ENCODE results near the gene HIF1A. TPM values are rescaled to one million over a fixed set of nuclear protein-coding genes. Genes with fewer than 3 reads are reported as not detected.

HIF1A gene
- total RNA-seq, 1 donor from 2014 or later, result 299 TPM

DNA sequence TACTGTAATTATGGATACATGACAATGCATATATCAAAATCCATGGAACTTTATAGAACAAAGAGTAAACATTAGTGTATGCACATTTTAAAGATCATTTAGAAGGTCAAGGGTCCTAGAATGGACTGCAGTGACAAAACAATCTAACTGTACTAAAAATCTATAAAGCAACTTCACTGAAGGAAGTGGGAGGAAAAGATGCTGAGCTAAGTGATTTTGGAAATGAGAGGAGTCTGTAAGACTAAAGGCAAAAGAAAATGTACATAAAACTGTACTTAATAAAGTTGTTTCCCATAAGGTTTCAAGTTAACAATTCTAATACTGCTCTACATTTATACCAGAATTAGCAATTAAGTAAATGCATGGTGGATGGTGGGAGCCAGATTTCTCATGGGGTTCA, 46.9 kb upstream of the HIF1A start:
- no peak for TF ChIP-seq EZH2phosphoT487 (IDR thresholded peaks at IDR 0.05)
- TF ChIP-seq, protein P1, sequence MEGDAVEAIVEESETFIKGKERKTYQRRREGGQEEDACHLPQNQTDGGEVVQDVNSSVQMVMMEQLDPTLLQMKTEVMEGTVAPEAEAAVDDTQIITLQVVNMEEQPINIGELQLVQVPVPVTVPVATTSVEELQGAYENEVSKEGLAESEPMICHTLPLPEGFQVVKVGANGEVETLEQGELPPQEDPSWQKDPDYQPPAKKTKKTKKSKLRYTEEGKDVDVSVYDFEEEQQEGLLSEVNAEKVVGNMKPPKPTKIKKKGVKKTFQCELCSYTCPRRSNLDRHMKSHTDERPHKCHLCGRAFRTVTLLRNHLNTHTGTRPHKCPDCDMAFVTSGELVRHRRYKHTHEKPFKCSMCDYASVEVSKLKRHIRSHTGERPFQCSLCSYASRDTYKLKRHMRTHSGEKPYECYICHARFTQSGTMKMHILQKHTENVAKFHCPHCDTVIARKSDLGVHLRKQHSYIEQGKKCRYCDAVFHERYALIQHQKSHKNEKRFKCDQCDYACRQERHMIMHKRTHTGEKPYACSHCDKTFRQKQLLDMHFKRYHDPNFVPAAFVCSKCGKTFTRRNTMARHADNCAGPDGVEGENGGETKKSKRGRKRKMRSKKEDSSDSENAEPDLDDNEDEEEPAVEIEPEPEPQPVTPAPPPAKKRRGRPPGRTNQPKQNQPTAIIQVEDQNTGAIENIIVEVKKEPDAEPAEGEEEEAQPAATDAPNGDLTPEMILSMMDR (IDR thresholded peaks at IDR 0.05), result no peak
- no peak for TF ChIP-seq EZH2 (IDR thresholded peaks at IDR 0.05)

DNA sequence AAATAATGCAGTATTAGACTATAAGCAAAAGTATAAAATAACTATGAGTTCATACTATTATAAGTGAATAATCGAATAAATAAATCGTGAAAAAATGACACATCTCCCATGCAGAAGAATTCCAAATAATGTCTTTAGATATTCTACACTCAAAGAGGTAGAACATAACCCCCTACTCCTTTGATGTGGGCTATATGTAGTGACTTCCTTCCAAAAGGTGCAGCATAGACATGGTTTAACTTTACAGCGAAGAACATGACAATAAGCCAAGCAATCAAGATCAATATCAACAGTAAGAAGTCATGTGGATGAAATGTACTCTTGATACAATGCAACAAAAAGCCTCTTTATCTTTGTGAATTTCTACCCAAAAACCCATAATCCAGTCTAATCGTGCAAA, 46.0 kb upstream of the HIF1A start:
- H3K4me1 ChIP-seq, result peaks cover 8% of the 10 kb centered on the region
- H3K4me3 ChIP-seq, result no peak overlapping the region
- H3K36me3 Mint-ChIP-seq, result no peaks in the 10 kb centered on the region
- no peaks in the 10 kb centered on the region for H3F3A ChIP-seq (ENCODE audit: low read depth)
- no peaks in the 10 kb centered on the region for H3K9me3 ChIP-seq (ENCODE audit: low read depth)
- H3K27me3 Mint-ChIP-seq (ENCODE audit: insufficient read depth, low read depth), result no peaks in the 10 kb centered on the region
- no peaks in the 10 kb centered on the region for H4K20me1 ChIP-seq (ENCODE audit: low read depth)
- H3K9ac ChIP-seq, result no peak overlapping the region
- no peak overlapping the region for H3K27ac Mint-ChIP-seq
- H3K4me3 Mint-ChIP-seq, result no peak overlapping the region
- H3K9me3 Mint-ChIP-seq, result no peaks in the 10 kb centered on the region
- H2AFZ ChIP-seq (replicated peaks), result no peak overlapping the region
- no peak for DNase-seq (ENCODE audit: low spot score)
- peaks cover 12% of the 10 kb centered on the region for H3K4me1 Mint-ChIP-seq
- H3K27ac ChIP-seq, result no peak overlapping the region
- H3K36me3 ChIP-seq, result no peaks in the 10 kb centered on the region
- no peak overlapping the region for H3K4me2 ChIP-seq
- no peaks in the 10 kb centered on the region for H3K27me3 ChIP-seq
- no peaks in the 10 kb centered on the region for H3K79me2 ChIP-seq (ENCODE audit: low read depth)
- TF ChIP-seq EZH2phosphoT487 (IDR thresholded peaks at IDR 0.05) (no peak), EZH2 (IDR thresholded peaks at IDR 0.05) (no peak)
- TF ChIP-seq, protein P1 (IDR thresholded peaks at IDR 0.05), result no peak

More for the DNA sequence above, 46.9 kb upstream of the HIF1A start:
- DNase-seq (ENCODE audit: low spot score), result no peak
- H2AFZ ChIP-seq (replicated peaks), result no peak overlapping the region
- H3K27me3 ChIP-seq, result no peaks in the 10 kb centered on the region
- no peaks in the 10 kb centered on the region for H3K27me3 Mint-ChIP-seq (ENCODE audit: insufficient read depth, low read depth)
- no peaks in the 10 kb centered on the region for H3K79me2 ChIP-seq (ENCODE audit: low read depth)
- H3K27ac Mint-ChIP-seq, result no peak overlapping the region
- no peaks in the 10 kb centered on the region for H3K36me3 ChIP-seq
- no peaks in the 10 kb centered on the region for H3K36me3 Mint-ChIP-seq
- H3K9ac ChIP-seq, result no peak overlapping the region
- no peak overlapping the region for H3K4me3 ChIP-seq
- H3K4me3 Mint-ChIP-seq, result no peak overlapping the region
- peaks cover 8% of the 10 kb centered on the region for H3K4me1 ChIP-seq
- no peaks in the 10 kb centered on the region for H3F3A ChIP-seq (ENCODE audit: low read depth)
- peaks cover 14% of the 10 kb centered on the region for H3K4me1 Mint-ChIP-seq
- H3K27ac ChIP-seq, result no peak overlapping the region
- H3K9me3 Mint-ChIP-seq, result no peaks in the 10 kb centered on the region
- no peak overlapping the region for H3K4me2 ChIP-seq
- H3K9me3 ChIP-seq (ENCODE audit: low read depth), result no peaks in the 10 kb centered on the region
- H4K20me1 ChIP-seq (ENCODE audit: low read depth), result no peaks in the 10 kb centered on the region

DNA sequence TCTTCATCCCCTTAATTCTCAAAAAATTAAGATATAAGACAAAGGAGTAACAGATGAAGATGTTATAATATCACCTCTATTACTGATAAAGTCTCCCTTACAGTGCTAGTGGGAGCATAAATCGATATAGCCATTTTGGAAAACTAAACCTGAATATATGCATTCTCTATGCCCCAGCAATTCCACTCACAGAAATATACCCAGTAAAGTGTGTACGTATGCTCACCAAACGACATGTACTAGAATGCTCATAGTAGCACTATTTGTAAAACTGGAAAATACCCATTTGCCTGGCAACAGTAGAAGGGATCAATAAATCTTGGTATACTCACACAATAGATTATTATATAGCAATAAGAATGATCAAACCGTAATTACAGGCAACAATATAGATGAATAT, 44.0 kb upstream of the HIF1A start:
- Histone ChIP-seq H3F3A (ENCODE audit: low read depth) (no peaks in the 10 kb centered on the region), H3K4me1 (no peaks in the 10 kb centered on the region), H3K79me2 (ENCODE audit: low read depth) (no peaks in the 10 kb centered on the region), H3K36me3 (no peaks in the 10 kb centered on the region), H2AFZ (replicated peaks) (no peak overlapping the region), H3K27ac (no peak overlapping the region), H3K9ac (no peak overlapping the region), H3K4me2 (no peak overlapping the region), H3K4me3 (no peak overlapping the region), H3K27me3 (no peaks in the 10 kb centered on the region), H4K20me1 (ENCODE audit: low read depth) (no peaks in the 10 kb centered on the region), H3K9me3 (ENCODE audit: low read depth) (no peaks in the 10 kb centered on the region)
- Mint-ChIP-seq H3K4me1 (peaks cover 4% of the 10 kb centered on the region), H3K4me3 (no peak overlapping the region), H3K27me3 (ENCODE audit: insufficient read depth, low read depth) (peaks cover 2% of the 10 kb centered on the region), H3K36me3 (no peaks in the 10 kb centered on the region), H3K27ac (no peak overlapping the region), H3K9me3 (no peaks in the 10 kb centered on the region)
- no peak for TF ChIP-seq EZH2phosphoT487 (IDR thresholded peaks at IDR 0.05)
- TF ChIP-seq EZH2 (IDR thresholded peaks at IDR 0.05), result no peak
- TF ChIP-seq, protein P1 (IDR thresholded peaks at IDR 0.05), result no peak
- DNase-seq (ENCODE audit: low spot score), result no peak

Measured in neural progenitor cell (in vitro differentiated cells).